ENCODE data around the gene SLX4IP. TPM values are rescaled to one million over a fixed set of nuclear protein-coding genes. Genes with fewer than 3 reads are reported as not detected.
A peak's percentile ranks its signal among the peaks of the same experiment; 100 is the strongest.

The SLX4IP gene
- total and polyA plus RNA-seq, 2 of the 13 experiments (the other 11 are each of a cell fraction or from before 2014, with no cell fraction given), result 3.6 to 7.3 TPM

DNA sequence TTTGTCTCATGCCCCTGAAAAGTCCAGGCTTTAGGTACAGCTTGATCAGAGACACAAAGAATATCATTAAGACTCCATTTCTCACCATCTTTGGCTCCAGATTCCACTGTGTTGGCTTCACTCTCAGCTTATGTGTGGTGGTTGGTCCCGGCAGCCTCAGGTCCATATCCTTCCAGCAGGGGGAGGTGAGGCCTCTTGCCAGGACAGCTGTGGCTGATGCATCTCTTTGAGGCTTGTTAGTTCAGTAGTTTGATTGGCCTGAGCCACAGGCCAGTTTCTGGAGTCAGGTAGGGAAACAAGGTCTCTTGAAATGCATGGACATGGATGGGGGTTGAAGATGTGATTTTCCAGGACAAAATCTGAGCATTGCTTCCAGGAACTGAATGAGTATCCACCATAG is 176.3 kb downstream of the SLX4IP start (continued):
- TF ChIP-seq ZKSCAN8 (CRISPR knock-in tag; IDR thresholded peaks at IDR 0.05; ENCODE audit: borderline replicate concordance) (no peak), SIX1 (CRISPR knock-in tag; IDR thresholded peaks at IDR 0.05; ENCODE audit: borderline replicate concordance) (no peak), ZSCAN30 (CRISPR knock-in tag; IDR thresholded peaks at IDR 0.05) (no peak), NR2F1 (CRISPR knock-in tag; IDR thresholded peaks at IDR 0.05) (no peak), ZNF547 (CRISPR knock-in tag; IDR thresholded peaks at IDR 0.05) (no peak), NRL (CRISPR knock-in tag; IDR thresholded peaks at IDR 0.05; ENCODE audit: borderline replicate concordance) (no peak), ZNF44 (CRISPR knock-in tag; IDR thresholded peaks at IDR 0.05) (no peak), ZNF7 (CRISPR knock-in tag; IDR thresholded peaks at IDR 0.05) (peak; percentile 37; the same call in 1 of the 2 replicates), EP300 (IDR thresholded peaks at IDR 0.05; ENCODE audit: low read depth in 2 of 2, low read length in 2 of 2) (peak in 1 of 2 experiments; percentile 15; a peak in 1 of 4 replicates), EP300 (CRISPR knock-in tag; IDR thresholded peaks at IDR 0.05; ENCODE audit: borderline replicate concordance) (0 out of 2 replicates have a peak, but pooled peaks have one; percentile 14), ZNF329 (CRISPR knock-in tag; IDR thresholded peaks at IDR 0.05; ENCODE audit: low read depth) (no peak), MED1 (CRISPR knock-in tag; IDR thresholded peaks at IDR 0.05) (0 out of 2 replicates have a peak, but pooled peaks have one; percentile 43), IRF2 (CRISPR knock-in tag; IDR thresholded peaks at IDR 0.05) (0 out of 2 replicates have a peak, but pooled peaks have one; percentile 27), RFX5 (IDR thresholded peaks at IDR 0.05; ENCODE audit: low read depth, low read length) (no peak), SOX6 (IDR thresholded peaks at IDR 0.05) (no peak), SOX6 (CRISPR knock-in tag; IDR thresholded peaks at IDR 0.05) (peak; percentile 18; the same call in 1 of the 2 replicates), ZNF367 (CRISPR knock-in tag; IDR thresholded peaks at IDR 0.05; ENCODE audit: borderline replicate concordance) (no peak), SIN3B (IDR thresholded peaks at IDR 0.05; ENCODE audit: low read length) (no peak), CHD4 (IDR thresholded peaks at IDR 0.05; ENCODE audit: borderline replicate concordance, low read length) (no peak), MXI1 (IDR thresholded peaks at IDR 0.05; ENCODE audit: borderline replicate concordance, low read depth, low read length) (no peak), HOXA5 (CRISPR knock-in tag; IDR thresholded peaks at IDR 0.05) (no peak), ZNF792 (CRISPR knock-in tag; IDR thresholded peaks at IDR 0.05) (no peak), ZNF10 (CRISPR knock-in tag; IDR thresholded peaks at IDR 0.05; ENCODE audit: borderline replicate concordance, low read depth) (no peak), HCFC1 (IDR thresholded peaks at IDR 0.05; ENCODE audit: low read depth, low read length) (no peak), ZNF138 (CRISPR knock-in tag; IDR thresholded peaks at IDR 0.05; ENCODE audit: low read depth) (no peak), ZMYM2 (CRISPR knock-in tag; IDR thresholded peaks at IDR 0.05) (no peak)
- TF ChIP-seq, protein P1, sequence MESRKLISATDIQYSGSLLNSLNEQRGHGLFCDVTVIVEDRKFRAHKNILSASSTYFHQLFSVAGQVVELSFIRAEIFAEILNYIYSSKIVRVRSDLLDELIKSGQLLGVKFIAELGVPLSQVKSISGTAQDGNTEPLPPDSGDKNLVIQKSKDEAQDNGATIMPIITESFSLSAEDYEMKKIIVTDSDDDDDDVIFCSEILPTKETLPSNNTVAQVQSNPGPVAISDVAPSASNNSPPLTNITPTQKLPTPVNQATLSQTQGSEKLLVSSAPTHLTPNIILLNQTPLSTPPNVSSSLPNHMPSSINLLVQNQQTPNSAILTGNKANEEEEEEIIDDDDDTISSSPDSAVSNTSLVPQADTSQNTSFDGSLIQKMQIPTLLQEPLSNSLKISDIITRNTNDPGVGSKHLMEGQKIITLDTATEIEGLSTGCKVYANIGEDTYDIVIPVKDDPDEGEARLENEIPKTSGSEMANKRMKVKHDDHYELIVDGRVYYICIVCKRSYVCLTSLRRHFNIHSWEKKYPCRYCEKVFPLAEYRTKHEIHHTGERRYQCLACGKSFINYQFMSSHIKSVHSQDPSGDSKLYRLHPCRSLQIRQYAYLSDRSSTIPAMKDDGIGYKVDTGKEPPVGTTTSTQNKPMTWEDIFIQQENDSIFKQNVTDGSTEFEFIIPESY (CRISPR knock-in tag; IDR thresholded peaks at IDR 0.05), result no peak
- TF ChIP-seq, protein P2, sequence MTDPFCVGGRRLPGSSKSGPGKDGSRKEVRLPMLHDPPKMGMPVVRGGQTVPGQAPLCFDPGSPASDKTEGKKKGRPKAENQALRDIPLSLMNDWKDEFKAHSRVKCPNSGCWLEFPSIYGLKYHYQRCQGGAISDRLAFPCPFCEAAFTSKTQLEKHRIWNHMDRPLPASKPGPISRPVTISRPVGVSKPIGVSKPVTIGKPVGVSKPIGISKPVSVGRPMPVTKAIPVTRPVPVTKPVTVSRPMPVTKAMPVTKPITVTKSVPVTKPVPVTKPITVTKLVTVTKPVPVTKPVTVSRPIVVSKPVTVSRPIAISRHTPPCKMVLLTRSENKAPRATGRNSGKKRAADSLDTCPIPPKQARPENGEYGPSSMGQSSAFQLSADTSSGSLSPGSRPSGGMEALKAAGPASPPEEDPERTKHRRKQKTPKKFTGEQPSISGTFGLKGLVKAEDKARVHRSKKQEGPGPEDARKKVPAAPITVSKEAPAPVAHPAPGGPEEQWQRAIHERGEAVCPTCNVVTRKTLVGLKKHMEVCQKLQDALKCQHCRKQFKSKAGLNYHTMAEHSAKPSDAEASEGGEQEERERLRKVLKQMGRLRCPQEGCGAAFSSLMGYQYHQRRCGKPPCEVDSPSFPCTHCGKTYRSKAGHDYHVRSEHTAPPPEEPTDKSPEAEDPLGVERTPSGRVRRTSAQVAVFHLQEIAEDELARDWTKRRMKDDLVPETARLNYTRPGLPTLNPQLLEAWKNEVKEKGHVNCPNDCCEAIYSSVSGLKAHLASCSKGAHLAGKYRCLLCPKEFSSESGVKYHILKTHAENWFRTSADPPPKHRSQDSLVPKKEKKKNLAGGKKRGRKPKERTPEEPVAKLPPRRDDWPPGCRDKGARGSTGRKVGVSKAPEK (CRISPR knock-in tag; IDR thresholded peaks at IDR 0.05; ENCODE audit: borderline replicate concordance), result no peak
- TF ChIP-seq, protein P3, sequence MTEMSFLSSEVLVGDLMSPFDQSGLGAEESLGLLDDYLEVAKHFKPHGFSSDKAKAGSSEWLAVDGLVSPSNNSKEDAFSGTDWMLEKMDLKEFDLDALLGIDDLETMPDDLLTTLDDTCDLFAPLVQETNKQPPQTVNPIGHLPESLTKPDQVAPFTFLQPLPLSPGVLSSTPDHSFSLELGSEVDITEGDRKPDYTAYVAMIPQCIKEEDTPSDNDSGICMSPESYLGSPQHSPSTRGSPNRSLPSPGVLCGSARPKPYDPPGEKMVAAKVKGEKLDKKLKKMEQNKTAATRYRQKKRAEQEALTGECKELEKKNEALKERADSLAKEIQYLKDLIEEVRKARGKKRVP (CRISPR knock-in tag; IDR thresholded peaks at IDR 0.05), result no peak
